ENCODE results near the gene LINS1. TPM values are rescaled to one million over a fixed set of nuclear protein-coding genes. Genes with fewer than 3 reads are reported as not detected.

LINS1 gene
- total and polyA plus RNA-seq, 10 of the 15 experiments (the other 5 are each of a cell fraction or from before 2014, with no cell fraction given) = 13.5 to 33.1 (median 20.3) TPM

DNA sequence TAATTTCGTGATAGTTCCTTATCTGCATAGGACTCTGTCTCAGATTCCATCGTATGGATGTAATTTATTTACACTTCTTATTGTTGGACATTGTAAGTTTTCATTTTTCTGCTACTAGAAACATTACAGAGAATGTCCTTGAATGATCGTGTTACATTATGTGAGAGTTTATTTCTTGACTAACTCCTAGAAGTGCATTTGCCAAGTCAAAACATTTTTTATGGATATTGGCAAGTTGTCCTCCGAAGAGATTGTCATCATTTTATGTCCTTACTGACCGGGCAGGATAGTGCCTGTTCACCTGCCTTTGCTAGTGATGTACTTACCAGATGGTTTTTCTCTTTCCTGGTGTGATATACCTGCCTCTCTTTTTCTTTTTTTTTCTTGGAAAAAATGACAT, 13.8 kb upstream of the LINS1 start:
- DNase-seq (ENCODE audit: low read depth, low spot score) = no peak
- Histone ChIP-seq H3K9me3 (replicated peaks; ENCODE audit: control insufficient read depth, insufficient read depth, low read length) (no peaks in the 10 kb centered on the region), H3K27ac (ENCODE audit: control insufficient read depth, insufficient read depth) (no peak overlapping the region), H3K4me2 (ENCODE audit: control insufficient read depth, insufficient read depth) (no peak overlapping the region), H3K4me3 (no peak overlapping the region), H3K79me2 (ENCODE audit: control insufficient read depth, insufficient read depth, low read length) (no peaks in the 10 kb centered on the region; the same call in 1 of the 2 replicates), H3K9ac (ENCODE audit: control insufficient read depth, insufficient read depth, low read length) (no peak overlapping the region), H4K20me1 (ENCODE audit: control insufficient read depth, insufficient read depth) (no peaks in the 10 kb centered on the region), H3K36me3 (ENCODE audit: control insufficient read depth in 2 of 2, insufficient read depth in 2 of 2, low read length in 1 of 2) (peaks cover 3 to 44% of the 10 kb centered on the region in 2 experiments; a peak in 3 of 4 replicates), H3K27me3 (replicated peaks in 1 of 2; ENCODE audit: control insufficient read depth in 2 of 2, insufficient read depth in 2 of 2, low read length in 1 of 2) (no peaks in the 10 kb centered on the region), H3K4me1 (ENCODE audit: control insufficient read depth, insufficient read depth, low read length) (no peaks in the 10 kb centered on the region), H2AFZ (ENCODE audit: control insufficient read depth, low read depth, low read length) (no peak overlapping the region)
- BruUV-seq (replicated peaks) = no TSS peak
- ChIA-PET SMC1A (ENCODE audit: uncharacterized antibody, unreplicated experiment) (no interaction called here), CTCF (interaction anchor here (0.7 to 1.2 kb wide), 3 partner anchors 10 to 12 kb away, joined by 4 to 5 read pairs (median 4); no protein-coding TSS in a partner anchor), RAD21 (ENCODE audit: unreplicated experiment) (no interaction called here), POLR2A (no interaction called here)
- intact Hi-C loops (cut with micrococcal nuclease; ENCODE audit: unreplicated experiment) = no loop called here
- no peak for FAIRE-seq
- no peak for ATAC-seq
- TF ChIP-seq MYC (IDR thresholded peaks at IDR 0.05; ENCODE audit: insufficient read depth, insufficient read length, insufficient replicate concordance, low read length, severe bottlenecking) = no peak
- TF ChIP-seq POLR2AphosphoS5 (IDR thresholded peaks at IDR 0.05; ENCODE audit: low read length) = no peak
- TF ChIP-seq HDAC2 (IDR thresholded peaks at IDR 0.05) = no peak
- TF ChIP-seq SP1 (IDR thresholded peaks at IDR 0.05; ENCODE audit: low read depth, low read length) = no peak
- TF ChIP-seq, protein P1, sequence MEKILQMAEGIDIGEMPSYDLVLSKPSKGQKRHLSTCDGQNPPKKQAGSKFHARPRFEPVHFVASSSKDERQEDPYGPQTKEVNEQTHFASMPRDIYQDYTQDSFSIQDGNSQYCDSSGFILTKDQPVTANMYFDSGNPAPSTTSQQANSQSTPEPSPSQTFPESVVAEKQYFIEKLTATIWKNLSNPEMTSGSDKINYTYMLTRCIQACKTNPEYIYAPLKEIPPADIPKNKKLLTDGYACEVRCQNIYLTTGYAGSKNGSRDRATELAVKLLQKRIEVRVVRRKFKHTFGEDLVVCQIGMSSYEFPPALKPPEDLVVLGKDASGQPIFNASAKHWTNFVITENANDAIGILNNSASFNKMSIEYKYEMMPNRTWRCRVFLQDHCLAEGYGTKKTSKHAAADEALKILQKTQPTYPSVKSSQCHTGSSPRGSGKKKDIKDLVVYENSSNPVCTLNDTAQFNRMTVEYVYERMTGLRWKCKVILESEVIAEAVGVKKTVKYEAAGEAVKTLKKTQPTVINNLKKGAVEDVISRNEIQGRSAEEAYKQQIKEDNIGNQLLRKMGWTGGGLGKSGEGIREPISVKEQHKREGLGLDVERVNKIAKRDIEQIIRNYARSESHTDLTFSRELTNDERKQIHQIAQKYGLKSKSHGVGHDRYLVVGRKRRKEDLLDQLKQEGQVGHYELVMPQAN (conservative IDR thresholded peaks at IDR 0.05) = no peak
- no peak for TF ChIP-seq TBL1XR1 (IDR thresholded peaks at IDR 0.05; ENCODE audit: low read depth, low read length)
- no peak for TF ChIP-seq SMAD1 (IDR thresholded peaks at IDR 0.05; ENCODE audit: low read depth, partially characterized antibody)
- TF ChIP-seq SPI1 (IDR thresholded peaks at IDR 0.05; ENCODE audit: borderline replicate concordance, insufficient read depth, low read depth, low read length) = no peak
- TF ChIP-seq ZBTB4 (CRISPR knock-in tag; IDR thresholded peaks at IDR 0.05) = no peak
- TF ChIP-seq TCF12 (IDR thresholded peaks at IDR 0.05; ENCODE audit: low read depth, low read length) = no peak
- no peak for TF ChIP-seq NBN (IDR thresholded peaks at IDR 0.05)
- TF ChIP-seq ZNF274 (IDR thresholded peaks at IDR 0.05; ENCODE audit: insufficient read depth, insufficient read length) = no peak
- TF ChIP-seq, protein P2, sequence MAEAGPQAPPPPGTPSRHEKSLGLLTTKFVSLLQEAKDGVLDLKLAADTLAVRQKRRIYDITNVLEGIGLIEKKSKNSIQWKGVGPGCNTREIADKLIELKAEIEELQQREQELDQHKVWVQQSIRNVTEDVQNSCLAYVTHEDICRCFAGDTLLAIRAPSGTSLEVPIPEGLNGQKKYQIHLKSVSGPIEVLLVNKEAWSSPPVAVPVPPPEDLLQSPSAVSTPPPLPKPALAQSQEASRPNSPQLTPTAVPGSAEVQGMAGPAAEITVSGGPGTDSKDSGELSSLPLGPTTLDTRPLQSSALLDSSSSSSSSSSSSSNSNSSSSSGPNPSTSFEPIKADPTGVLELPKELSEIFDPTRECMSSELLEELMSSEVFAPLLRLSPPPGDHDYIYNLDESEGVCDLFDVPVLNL (IDR thresholded peaks at IDR 0.05; ENCODE audit: low read depth, low read length) = no peak
- TF ChIP-seq BRCA1 (IDR thresholded peaks at IDR 0.05; ENCODE audit: low read depth, low read length) = no peak
- TF ChIP-seq FOS (IDR thresholded peaks at IDR 0.05; ENCODE audit: borderline replicate concordance, extremely low read depth, insufficient read length) = no peak
- no peak for TF ChIP-seq EED (IDR thresholded peaks at IDR 0.05; ENCODE audit: low read depth)
- no peak for TF ChIP-seq POLR2A (IDR thresholded peaks at IDR 0.05; ENCODE audit: low read depth, low read length)
- WGBS (ENCODE audit: insufficient coverage, insufficient replicate concordance, low lambda C conversion rate, missing lambda C conversion rate) = 76% methylated on average over 5 of the region's 5 CpGs
- in situ Hi-C loops (cut with MboI) = loop anchor here (10.0 to 25.0 kb wide), 2 partner anchors 649 to 1354 kb away; partner anchors contain the start of gene LRRC28
